SK-N-SH treated with all-trans-retinoic acid at 6 μM for 48 hours (cell line): ENCODE data around the gene EIF5AL1.
"Not testable (repeated sequence)": the region's sequence is repeated elsewhere in the genome, so short reads cannot be mapped to it uniquely, and the experiment has no call there.

Experiments
- BACH2 ChIP-seq: fragments of 250-450 bp; sonication (Bioruptor Pico); IDR thresholded peaks from 2 replicates; pipeline ENCODE4 v1.9.0; 2021; ENCODE audit warnings: mild to moderate bottlenecking, borderline replicate concordance
- GLIS3 ChIP-seq: fragments of 250-450 bp; sonication (Bioruptor Pico); IDR thresholded peaks from 2 replicates; pipeline ENCODE4 v1.5.0; 2020; ENCODE audit warnings: mild to moderate bottlenecking, moderate library complexity
- OSR1 ChIP-seq: fragments of 250-450 bp; sonication (Bioruptor Pico); IDR thresholded peaks from 2 replicates; pipeline ENCODE4 v1.8.0; 2022; ENCODE audit warnings: moderate library complexity, mild to moderate bottlenecking, inconsistent platforms
- PPARA ChIP-seq: fragments of 250-450 bp; sonication (Bioruptor Pico); IDR thresholded peaks from 2 replicates; pipeline ENCODE4 v1.5.0; 2020; ENCODE audit warnings: mild to moderate bottlenecking, borderline replicate concordance
- TOX ChIP-seq: fragments of 250-450 bp; sonication (Bioruptor Pico); IDR thresholded peaks from 2 replicates; pipeline ENCODE4 v1.8.0; 2021; ENCODE audit warnings: mild to moderate bottlenecking, moderate library complexity, borderline replicate concordance
- ZC3H10 ChIP-seq: fragments of 250-450 bp; sonication (Bioruptor Pico); IDR thresholded peaks from 2 replicates; pipeline ENCODE4 v1.5.1; 2021; ENCODE audit warnings: mild to moderate bottlenecking, moderate library complexity
- ZFP3 ChIP-seq: fragments of 250-450 bp; sonication (Bioruptor Pico); IDR thresholded peaks from 2 replicates; pipeline ENCODE4 v1.5.0; 2020; ENCODE audit warnings: mild to moderate bottlenecking, moderate library complexity
- ZNF70 ChIP-seq: fragments of 450-650 bp; formaldehyde crosslinking; IDR thresholded peaks from 2 replicates; pipeline ENCODE4 v1.5.0; 2020; ENCODE audit warnings: mild to moderate bottlenecking, moderate library complexity
- ZNF8 ChIP-seq: fragments of 450-650 bp; formaldehyde crosslinking; IDR thresholded peaks from 2 replicates; pipeline ENCODE4 v1.5.0; 2020; ENCODE audit warnings: mild to moderate bottlenecking, moderate library complexity
- TF ChIP-seq, protein P1 (sequence below): fragments of 250-450 bp; sonication (Bioruptor Pico); IDR thresholded peaks from 2 replicates; pipeline ENCODE4 v1.8.0; 2020; ENCODE audit warnings: mild to moderate bottlenecking, moderate library complexity, borderline replicate concordance

DNA sequence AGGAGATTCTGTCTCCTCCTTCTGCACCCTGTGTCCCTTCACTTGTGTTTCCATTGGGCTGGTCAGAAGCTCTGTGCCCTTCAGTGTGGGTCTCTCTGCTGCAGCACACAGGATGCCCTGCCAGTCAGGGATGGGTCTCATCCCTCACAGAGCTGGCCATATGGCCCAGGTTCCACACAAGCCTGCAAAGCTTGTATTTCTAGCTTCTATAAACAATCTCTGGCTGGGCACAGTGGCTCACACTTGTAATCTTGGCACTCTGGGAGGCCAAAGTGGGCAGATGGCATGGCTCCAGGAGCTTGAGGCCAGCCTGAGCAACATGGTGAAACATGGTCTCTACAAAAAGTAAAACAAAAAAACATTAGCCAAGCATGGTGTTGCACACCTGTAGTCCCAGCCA lies 7.0 kb upstream of the EIF5AL1 start:
- TF ChIP-seq GLIS3 (CRISPR knock-in tag); BACH2 (CRISPR knock-in tag); ZFP3 (CRISPR knock-in tag); TOX (CRISPR knock-in tag); PPARA (CRISPR knock-in tag); ZC3H10 (CRISPR knock-in tag); ZNF70 (CRISPR knock-in tag); OSR1; ZNF8 (CRISPR knock-in tag): not testable (repeated sequence)
- TF ChIP-seq, protein P1, sequence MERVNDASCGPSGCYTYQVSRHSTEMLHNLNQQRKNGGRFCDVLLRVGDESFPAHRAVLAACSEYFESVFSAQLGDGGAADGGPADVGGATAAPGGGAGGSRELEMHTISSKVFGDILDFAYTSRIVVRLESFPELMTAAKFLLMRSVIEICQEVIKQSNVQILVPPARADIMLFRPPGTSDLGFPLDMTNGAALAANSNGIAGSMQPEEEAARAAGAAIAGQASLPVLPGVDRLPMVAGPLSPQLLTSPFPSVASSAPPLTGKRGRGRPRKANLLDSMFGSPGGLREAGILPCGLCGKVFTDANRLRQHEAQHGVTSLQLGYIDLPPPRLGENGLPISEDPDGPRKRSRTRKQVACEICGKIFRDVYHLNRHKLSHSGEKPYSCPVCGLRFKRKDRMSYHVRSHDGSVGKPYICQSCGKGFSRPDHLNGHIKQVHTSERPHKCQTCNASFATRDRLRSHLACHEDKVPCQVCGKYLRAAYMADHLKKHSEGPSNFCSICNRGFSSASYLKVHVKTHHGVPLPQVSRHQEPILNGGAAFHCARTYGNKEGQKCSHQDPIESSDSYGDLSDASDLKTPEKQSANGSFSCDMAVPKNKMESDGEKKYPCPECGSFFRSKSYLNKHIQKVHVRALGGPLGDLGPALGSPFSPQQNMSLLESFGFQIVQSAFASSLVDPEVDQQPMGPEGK (CRISPR knock-in tag): not testable (repeated sequence)
